D721Med (cell line): Measurements from ENCODE around the gene ARID1B.
"Not testable (repeated sequence)": the region's sequence is repeated elsewhere in the genome, so short reads cannot be mapped to it uniquely, and the experiment has no call there.

Experiments used
- DNase-seq: peaks from one replicate; pipeline ENCODE4 v3.0.0; 2011; ENCODE audit warnings: low spot score; ENCODE audit not compliant: insufficient read length
- FAIRE-seq: peaks from 2 replicates; lab custom pipeline; 2011; peaks lifted over from hg19 to GRCh38; lab: Jason Lieb, UNC
- TF ChIP-seq, protein P1 (sequence below): IDR thresholded peaks from 2 replicates; pipeline ENCODE4 v1.5.1; 2012; ENCODE audit warnings: mild to moderate bottlenecking, control low read depth; ENCODE audit not compliant: insufficient read depth; ENCODE audit errors: missing control alignments

ARID1B gene

DNA sequence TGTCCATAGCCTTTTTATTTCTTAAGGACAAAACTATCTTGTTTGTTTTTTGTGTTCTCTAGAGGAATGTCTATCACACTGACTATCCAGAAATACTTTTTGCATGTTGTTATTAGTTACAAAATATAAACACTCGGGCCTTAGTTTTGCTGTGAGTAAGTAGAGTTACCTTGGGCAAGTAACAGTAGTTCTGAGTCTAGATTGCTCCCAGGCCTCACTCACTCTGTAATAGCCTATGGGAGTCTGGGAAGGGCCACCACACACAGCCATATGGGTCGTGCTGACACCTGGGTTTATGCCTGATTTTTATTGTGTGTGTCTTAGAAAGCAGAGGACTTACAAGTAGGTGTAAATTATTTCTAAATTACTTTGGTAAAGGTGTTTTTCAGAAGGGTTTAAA lies 360.3 kb downstream of the ARID1B start:
- TF ChIP-seq, protein P1, sequence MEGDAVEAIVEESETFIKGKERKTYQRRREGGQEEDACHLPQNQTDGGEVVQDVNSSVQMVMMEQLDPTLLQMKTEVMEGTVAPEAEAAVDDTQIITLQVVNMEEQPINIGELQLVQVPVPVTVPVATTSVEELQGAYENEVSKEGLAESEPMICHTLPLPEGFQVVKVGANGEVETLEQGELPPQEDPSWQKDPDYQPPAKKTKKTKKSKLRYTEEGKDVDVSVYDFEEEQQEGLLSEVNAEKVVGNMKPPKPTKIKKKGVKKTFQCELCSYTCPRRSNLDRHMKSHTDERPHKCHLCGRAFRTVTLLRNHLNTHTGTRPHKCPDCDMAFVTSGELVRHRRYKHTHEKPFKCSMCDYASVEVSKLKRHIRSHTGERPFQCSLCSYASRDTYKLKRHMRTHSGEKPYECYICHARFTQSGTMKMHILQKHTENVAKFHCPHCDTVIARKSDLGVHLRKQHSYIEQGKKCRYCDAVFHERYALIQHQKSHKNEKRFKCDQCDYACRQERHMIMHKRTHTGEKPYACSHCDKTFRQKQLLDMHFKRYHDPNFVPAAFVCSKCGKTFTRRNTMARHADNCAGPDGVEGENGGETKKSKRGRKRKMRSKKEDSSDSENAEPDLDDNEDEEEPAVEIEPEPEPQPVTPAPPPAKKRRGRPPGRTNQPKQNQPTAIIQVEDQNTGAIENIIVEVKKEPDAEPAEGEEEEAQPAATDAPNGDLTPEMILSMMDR = no peak
- FAIRE-seq (no peak), DNase-seq (no peak)

DNA sequence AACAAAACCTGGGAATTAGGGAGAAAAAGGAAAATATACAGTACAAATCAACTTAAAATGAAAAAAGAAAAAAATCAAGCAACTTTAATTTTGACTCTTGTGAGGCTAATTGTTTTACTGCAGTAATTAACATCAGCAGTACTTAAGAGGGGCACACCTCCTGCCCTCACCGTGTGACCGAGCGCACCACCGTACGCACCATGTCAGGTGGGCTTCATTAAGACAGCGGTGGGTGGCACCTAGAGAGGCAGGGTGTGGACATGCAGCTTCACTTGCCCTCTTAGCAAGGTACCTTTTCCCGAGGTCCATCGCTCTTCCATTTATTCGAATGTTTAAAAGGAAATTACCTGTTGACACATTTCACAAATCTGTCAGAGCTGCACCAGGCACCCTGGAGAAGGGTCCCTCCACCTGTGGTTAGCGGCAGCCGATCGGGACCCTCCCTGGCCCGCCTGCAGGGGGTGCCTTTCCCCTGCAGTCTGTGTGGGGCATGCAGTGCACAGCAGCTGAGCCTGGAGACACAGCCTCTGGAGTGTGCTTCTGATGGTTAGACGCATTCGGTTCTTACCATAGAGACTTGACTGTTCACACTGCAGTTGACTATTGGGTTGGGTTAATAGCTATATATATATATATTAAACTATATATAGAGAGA lies 362.0 kb downstream of the ARID1B start:
- no peak for DNase-seq
- no peak for FAIRE-seq
- TF ChIP-seq, protein P1 = peak; percentile 41

DNA sequence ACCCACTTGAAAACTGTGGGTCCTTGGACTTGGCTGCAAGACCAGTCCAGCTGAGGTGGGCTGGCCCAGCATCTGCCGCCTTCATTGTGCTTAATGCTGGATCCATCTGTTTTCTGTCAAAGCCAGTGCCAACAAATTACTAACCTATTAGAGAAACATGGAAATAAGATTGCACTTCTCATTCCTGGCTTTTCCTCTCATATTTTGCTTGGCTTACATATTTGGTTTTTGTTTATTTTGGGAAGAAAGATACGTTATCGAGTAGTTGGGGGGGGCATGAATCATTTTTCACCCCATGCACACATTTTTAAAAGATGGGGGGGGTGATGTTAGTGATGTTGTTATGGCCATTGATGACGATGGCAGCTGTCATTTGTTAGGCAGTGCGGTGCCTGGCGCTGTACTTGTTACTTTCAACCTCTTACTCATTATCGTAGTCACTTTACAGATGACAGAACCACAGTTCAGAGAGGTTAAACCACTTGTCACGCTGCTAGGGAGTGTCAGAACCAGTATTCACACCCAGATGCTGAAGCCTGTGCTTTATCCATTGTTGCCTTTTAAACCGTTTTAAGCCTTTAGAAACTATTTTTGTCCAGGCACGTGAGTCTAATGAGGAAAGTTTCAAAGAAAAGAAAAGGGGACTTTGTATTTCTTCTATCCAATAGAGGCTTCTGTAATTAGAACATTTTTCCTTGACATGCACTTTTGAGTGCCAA lies 366.2 kb downstream of the ARID1B start:
- FAIRE-seq = no peak
- DNase-seq = no peak
- TF ChIP-seq, protein P1 = no peak

DNA sequence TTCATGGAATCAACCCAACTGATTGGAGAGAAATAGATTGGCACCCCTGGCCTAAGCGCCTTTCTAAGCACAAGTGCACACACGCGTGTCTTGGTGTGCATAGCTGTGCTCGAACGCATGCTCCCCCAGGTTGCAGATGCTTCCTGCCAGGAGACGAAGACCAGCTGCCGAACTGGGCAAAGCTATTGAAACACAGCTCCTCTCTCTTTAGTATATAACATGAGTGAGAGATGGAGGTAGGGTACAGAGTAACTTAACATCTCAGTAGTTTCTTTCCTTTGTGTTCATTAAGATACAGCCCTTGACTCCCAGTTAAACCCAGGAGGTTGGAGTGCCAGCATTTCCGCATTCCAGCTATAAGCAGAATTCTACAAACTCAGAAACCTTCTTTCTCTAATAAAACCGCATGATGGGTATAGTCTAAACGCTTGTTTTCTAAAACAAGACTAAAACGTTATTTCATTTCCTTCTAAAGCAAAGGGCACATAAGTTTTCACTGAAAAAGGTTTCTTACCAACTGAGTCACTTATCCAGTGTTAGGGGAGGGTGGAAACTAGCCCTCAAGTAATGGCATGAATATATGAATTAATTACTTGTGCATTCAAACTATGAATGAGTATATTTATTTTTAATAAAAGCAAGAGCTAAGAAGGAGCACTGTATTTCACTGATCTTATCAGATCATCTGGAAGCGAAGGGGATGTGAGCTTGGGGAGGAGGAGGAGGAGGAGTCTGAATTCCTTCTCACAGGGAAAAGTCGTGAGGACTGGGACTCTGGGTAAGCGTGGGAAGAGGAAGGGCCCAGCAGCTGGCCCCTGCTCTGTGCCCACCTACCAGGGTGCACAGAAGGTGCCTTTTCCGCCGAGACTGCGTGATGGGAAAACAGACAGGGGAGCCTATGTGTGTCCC lies 367.0 kb downstream of the ARID1B start:
- no peak for FAIRE-seq
- TF ChIP-seq, protein P1 = no peak

DNA sequence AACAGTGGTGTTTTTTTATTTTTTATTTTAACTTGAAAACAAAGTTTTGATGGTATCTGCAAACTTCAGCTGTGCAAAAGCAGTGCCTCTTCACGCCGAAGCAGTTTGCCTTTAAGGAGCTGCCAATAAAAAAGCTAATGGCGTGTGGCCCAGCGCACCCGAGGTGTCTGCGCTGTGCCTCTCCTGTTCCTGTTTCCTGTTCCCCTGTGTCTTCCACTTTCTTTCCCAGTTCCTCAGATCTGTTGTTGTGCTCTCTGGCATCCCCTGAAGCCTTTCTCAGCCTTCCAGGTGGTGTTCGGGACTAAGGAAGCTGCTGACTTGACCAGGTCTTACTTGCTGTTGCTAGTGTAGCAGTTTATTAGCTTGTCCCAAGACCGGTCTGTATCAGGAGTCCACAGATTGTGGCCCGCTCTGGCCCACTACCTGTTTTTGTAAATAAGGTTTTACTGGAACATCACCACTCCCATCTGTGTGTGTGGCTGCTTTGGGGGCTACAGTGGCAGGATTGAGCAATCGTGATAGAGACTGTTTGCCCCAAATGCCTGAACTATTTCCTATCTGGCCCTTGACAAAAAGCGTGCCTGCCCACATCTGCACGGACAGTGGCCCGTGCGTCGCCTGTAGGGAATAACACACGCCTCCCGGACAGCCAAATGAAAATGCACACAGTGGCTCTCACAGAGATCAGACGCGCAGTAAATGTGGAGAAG lies 367.8 kb downstream of the ARID1B start:
- TF ChIP-seq, protein P1 = no peak
- FAIRE-seq (no peak), DNase-seq (no peak)

More for the DNA sequence above, 367.0 kb downstream of the ARID1B start:
- no peak for DNase-seq

DNA sequence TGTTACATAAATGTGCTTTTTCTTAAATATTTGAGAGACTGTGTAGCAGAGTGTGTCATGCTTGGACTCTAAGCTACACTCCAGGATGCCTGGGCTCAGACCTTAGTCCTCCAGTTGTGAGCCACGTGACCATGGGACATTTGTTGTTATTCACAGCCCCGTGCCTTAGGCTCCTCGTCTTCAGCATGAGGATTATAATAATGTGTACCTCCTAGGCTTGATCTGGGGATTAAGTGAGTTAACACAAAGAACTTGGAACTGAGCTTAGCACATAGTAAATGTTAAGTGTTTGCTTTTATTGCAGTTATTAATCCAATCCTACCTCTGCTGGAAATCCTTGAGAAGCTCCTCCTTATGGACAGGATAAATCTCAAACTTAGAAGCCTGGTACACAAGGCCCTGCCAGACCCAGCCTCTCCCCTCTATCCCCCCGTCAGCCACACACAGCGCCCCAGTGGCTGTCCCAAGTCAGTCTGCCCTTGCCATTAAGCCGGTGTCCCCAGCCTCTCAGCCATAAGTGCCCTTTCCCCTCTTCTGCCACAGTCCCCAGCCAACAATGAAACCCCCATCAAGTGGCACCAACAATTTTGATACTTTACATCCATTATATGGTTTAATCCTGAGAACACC lies 368.6 kb downstream of the ARID1B start:
- TF ChIP-seq, protein P1 = no peak
- peak; percentile 85 for DNase-seq
- FAIRE-seq = peak; percentile 55

DNA sequence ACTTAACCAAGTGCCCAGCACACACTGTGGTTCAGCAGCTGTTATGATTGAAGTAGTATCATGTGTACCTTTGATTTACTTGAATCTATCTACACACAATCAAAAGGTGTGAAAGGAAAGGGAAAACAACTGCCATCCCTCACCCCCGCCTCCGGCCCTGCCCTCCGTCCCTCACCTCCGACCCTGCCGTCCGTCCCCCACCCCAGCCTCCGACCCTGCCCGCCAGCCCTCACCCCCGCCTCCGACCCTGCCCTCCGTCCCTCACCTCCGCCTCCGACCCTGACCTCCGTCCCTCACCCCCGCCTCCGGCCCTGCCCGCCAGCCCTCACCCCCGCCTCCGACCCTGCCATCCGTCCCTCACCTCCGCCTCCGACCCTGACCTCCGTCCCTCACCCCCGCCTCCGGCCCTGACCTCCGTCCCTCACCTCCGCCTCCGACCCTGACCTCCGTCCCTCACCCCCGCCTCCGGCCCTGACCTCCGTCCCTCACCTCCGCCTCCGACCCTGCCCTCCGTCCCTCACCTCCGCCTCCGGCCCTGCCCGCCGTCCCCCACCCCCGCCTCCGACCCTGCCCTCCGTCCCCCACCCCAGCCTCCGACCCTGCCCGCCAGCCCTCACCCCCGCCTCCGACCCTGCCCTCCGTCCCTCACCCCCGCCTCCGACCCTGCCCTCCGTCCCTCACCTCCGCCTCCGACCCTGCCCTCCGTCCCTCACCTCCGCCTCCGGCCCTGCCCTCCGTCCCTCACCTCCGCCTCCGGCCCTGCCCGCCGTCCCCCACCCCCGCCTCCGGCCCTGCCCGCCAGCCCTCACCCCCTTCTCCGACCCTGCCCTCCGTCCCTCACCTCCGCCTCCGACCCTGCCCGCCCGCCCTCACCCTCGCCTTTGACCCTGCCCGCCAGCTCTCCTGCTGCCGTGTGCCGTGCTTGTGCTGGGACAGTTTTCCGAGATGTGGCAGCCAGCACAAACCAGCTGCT lies 370.2 kb downstream of the ARID1B start:
- not testable (repeated sequence) for FAIRE-seq, DNase-seq
